Stimulated activated CD4-positive, alpha-beta T cell treated with anti-CD3 and anti-CD28 coated beads, Interleukin-1b, Interleukin-23, amount 100 ng/mL, for 24 hours (primary cell): Measurements from ENCODE around the gene PCNX2.
"Not testable (repeated sequence)": the region's sequence is repeated elsewhere in the genome, so short reads cannot be mapped to it uniquely, and the experiment has no call there.

Experiments
- DNase-seq, 4 experiments: peaks; one replicate each; pipeline ENCODE4 v3.0.0-alpha.2; 2020; ENCODE audit warnings: low read depth in 4 of 4, low spot score in 1 of 4

PCNX2 gene

DNA sequence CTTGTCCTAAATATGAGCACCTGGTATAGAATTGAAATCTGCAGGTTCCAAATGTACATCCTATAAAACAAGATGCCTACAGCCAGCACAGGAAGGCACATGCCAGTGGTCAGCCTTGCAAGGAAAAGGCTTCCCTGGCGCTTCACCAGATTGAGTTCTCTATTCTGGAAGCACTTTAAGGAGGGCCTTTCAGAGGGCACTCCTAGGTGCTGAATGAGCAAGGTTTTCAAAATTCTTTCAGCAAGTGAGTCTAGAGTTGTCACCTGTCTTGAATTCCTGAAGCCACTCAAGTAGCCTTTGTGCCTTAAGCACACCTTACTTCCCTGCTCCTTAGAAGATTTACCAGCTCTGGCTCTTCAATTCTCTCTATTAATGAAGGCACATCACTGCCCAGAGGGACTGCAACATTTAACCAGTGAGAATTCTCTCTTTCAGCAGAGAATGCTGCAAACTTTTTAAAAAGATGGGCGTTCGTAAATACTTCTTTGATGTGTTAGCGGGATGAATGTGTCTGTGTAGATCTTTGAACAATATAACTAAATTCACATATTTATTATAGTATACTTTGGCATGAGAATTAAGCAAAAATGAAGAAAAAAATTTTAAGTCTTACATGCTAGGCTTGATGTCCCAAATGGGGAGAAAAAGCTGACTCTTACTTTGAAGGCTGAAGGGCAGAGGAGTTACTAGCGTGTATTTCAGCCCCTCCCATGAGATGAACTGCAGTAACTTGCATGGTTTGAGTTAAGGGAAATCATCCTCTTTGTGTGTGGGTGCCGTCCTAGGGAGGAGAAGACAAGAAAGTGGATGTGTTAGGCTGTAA, 183.1 kb downstream of the PCNX2 start:
- DNase-seq = no peak

GRCh38 chr1:233111731-233112130, 183.8 kb downstream of the PCNX2 start:
- no peak for DNase-seq

DNA sequence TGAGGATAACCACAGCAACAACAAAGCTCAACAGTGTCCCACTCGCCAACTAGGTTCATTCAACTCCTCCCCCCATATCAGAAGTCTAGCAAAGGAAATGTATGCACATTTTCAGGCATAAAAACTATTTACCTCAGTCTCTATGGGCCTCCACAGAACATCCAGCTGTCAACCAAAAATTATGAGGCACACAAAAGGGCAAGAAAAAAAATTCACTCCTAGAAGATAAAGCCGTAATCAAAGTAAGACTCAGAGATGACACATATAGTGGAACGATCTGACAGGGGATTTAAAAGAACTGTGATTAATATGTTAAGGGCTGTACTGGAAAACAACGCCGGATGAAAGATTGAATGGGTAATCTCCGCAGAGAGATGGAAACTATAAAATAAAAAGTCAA, 186.4 kb downstream of the PCNX2 start:
- no peak for DNase-seq

DNA sequence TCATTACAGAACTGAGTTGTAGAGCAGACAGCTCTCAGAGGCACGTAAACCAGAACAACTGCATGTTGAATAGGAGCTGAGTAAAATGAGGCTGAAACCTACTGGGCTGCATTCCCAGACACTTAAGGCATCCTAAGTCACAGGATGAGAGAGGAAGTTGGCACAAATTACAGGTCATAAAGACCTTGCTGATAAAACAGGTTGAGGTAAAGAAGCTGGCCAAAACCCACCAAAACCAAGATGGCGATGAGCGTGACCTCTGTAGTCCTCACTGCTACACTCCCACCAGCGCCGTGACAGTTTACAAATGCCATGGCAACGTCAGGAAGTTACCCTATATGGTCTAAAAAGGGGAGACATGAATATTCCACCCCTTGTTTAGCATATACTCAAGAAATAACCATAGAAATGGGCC, 187.8 kb downstream of the PCNX2 start:
- not testable (repeated sequence) for DNase-seq

- DNase-seq = no peak
These were observed 188.3 kb downstream of the PCNX2 start for GRCh38 chr1:233107130-233107660.

GRCh38 chr1:233105225-233105624, 190.3 kb downstream of the PCNX2 start:
- DNase-seq = no peak

DNA sequence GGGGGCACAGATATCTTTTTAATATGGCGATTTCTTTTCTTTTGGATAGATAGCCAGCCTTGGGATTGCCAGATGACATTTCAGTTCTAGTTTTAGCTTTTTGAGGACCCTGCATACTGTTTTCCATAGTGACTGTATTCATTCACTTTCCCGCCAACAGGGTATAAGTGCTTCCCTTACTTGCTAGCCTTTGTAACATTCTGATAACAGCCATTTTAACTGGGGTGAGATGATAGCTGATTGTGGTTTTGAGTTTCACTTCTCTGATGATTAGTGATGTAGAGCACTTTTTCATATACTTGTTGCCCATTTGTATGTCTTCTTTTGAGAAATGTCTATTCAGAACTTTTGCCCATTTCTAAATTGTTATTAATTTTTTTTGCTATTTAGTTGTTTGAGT, 193.2 kb downstream of the PCNX2 start:
- no peak for DNase-seq

- DNase-seq = no peak
These were observed 197.5 kb downstream of the PCNX2 start for GRCh38 chr1:233097959-233098580.

- DNase-seq = no peak
These were observed 198.0 kb downstream of the PCNX2 start for GRCh38 chr1:233097546-233097945.

DNA sequence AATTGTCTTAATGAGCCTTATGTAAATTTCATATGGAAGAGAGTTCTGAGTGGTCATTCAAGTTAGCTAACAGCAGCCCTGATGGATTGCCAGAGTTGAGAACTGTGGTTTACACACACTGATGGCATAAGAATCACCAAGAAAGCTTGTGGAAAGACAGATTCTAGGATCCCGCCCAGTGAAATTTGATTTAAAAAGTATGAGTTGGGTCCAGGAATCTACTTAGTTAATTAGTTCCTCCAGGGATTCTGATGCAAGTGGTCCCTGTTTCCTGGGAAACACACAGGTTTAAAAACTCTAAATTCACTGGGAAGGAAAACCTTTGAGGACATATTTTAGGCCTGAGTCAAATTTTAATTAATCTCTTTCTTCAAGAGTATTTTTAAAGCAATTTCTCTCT, 200.8 kb downstream of the PCNX2 start:
- DNase-seq = no peak

DNA sequence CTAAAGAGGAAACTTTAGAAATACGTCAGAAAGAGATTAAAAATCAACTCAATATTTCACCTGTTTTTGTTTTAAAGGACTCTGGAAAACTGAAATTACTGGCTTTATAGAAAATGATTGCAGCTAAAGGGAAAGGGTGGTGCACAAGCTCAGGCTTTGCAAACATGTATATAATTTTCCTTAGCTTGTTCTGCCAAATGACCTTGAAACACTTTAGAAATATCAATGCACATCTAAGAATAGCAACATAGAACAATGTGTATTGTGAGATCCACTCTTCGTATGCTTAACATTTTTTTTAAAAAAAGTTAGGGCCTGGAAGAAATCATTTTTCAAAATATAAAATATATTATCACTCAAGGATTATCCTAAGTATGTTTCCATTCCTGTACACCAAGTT, 201.3 kb downstream of the PCNX2 start:
- no peak for DNase-seq

GRCh38 chr1:233090746-233091494, 204.6 kb downstream of the PCNX2 start:
- no peak for DNase-seq

DNA sequence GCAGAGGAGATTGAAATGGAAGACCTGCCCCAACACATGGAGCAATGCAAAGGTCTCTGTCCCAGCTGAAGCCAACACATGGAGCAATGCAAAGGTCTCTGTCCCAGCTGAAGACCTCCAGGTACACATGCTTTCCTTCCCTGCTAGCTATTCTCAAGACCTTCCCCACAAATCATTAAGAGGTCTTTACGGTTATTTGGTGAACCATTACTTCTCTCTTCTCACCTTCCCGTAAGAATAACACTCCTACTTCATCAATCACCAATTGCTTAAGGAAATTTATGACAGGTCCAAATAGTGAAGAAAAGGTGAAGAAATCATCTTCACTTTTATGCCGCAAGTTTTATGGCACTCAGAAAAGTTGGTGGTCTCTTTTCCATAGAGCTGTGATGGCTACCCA, 206.3 kb downstream of the PCNX2 start:
- no peak for DNase-seq

GRCh38 chr1:233088613-233089012, 206.9 kb downstream of the PCNX2 start:
- no peak for DNase-seq

- no peak for DNase-seq
These were observed 208.3 kb downstream of the PCNX2 start for GRCh38 chr1:233086961-233087881.

GRCh38 chr1:233085566-233085965, 210.0 kb downstream of the PCNX2 start:
- no peak for DNase-seq

GRCh38 chr1:233082778-233083550, 212.6 kb downstream of the PCNX2 start:
- DNase-seq = no peak

DNA sequence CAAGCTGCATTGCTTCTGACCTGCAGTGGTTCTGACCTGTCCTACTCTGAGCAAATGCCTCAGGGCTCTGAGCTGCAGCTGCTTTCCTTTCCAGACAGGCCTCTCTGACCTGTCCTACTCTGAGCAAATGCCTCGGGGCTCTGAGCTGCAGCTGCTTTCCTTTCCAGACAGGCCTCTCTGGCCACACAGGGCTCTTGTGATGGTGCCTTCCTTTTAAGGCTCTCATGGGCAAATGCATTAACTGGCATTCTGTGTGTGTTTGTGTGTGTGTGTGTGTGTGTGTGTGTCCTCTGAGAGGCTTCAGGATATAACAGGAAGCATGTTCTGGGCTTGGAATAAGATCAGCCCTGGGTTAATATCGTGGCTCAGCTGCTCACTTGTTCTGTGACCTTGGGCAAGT, 213.8 kb downstream of the PCNX2 start:
- DNase-seq = no peak

DNA sequence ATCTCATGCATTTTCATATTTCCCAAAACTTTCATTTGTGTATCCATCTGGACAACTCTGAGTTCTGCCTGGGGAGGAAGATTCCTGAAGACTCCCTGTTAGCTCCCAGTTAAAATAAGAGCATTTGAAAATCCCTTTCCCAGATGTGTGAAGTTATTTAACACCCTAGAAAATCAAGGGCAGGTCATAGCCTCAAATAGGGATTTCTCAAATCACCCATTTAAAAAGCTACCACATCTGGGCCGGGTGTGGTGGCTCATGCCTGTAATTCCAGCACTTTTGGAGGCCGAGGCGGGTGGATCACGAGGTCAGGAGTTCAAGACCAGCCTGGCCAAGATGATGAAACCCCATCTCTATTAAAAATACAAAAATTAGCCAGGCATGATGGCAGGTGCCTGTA, 214.7 kb downstream of the PCNX2 start:
- not testable (repeated sequence) for DNase-seq

DNA sequence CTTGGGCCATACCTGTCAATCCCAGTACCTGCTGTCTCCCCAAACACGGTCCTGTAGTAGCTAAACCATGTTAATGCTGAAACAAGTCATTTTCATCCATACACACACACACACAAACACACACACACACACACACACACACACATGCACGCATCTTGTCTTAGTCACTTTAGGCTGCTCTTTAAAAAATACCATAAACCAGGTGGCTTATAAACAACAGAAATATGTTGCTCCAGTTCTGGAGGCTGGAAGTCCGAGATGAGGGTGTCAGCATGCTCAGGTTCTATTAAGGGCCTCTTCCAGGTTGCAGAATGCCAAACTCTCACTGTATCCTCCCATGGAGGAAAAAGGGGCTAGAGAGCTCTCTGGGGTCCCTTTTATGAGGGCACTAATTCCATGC, 215.2 kb downstream of the PCNX2 start:
- DNase-seq = no peak
